CD14-positive monocyte (primary cell): ENCODE results near the gene RASGRP3. TPM values are rescaled to one million over a fixed set of nuclear protein-coding genes. Genes with fewer than 3 reads are reported as not detected.

ENCODE experiments used
- DNase-seq, 3 donors: peaks; one replicate each; pipeline ENCODE4 v3.0.0-alpha.2; 2011 to 2022
- H2AFZ ChIP-seq: 2 replicates; pipeline ENCODE4 v1.6.0; 2012; ENCODE audit warnings: mild to moderate bottlenecking, low read depth, low read length, inconsistent platforms; ENCODE audit not compliant: insufficient read depth, poor library complexity, severe bottlenecking
- H3K27ac ChIP-seq, 2 donors: 1 replicate in 1 of 2; 2 replicates in 1 of 2; pipeline ENCODE4 v1.5.1; 2012 to 2013; ENCODE audit warnings: low read length in 2 of 2, control low read depth in 1 of 2, inconsistent platforms in 1 of 2, low read depth in 1 of 2, mild to moderate bottlenecking in 1 of 2
- H3K27me3 ChIP-seq, 2 donors: one replicate each; pipeline versions ENCODE4 v1.6.0 to v1.6.1; 2011 to 2013; ENCODE audit warnings: low read length in 2 of 2; ENCODE audit not compliant: control insufficient read depth in 2 of 2, insufficient read depth in 2 of 2
- H3K36me3 ChIP-seq, 2 donors: replicated peaks in 1 of 2; 1 replicate in 1 of 2; 2 replicates in 1 of 2; pipeline versions ENCODE4 v1.5.1 to v1.6.1; 2012 to 2013; ENCODE audit warnings: low read length in 2 of 2, control low read depth in 1 of 2, inconsistent platforms in 1 of 2, mild to moderate bottlenecking in 1 of 2; ENCODE audit not compliant: insufficient read depth in 2 of 2, control insufficient read depth in 1 of 2
- H3K4me1 ChIP-seq, 2 donors: 1 replicate in 1 of 2; 2 replicates in 1 of 2; pipeline versions ENCODE4 v1.5.1 to v1.6.1; 2012 to 2013; ENCODE audit warnings: low read length in 2 of 2, control low read depth in 1 of 2, inconsistent platforms in 1 of 2, mild to moderate bottlenecking in 1 of 2, moderate library complexity in 1 of 2; ENCODE audit not compliant: insufficient read depth in 2 of 2, control insufficient read depth in 1 of 2
- H3K4me2 ChIP-seq: replicated peaks from 2 replicates; pipeline ENCODE3; 2012; ENCODE audit warnings: low read length, moderate library complexity, mild to moderate bottlenecking; ENCODE audit not compliant: poor library complexity, severe bottlenecking; ENCODE audit errors: extremely low read depth
- H3K4me3 ChIP-seq, 3 experiments: fragments of 200-600 bp in 1 of 3; sonication (generic) in 1 of 3; replicated peaks in 1 of 3; 1 replicate in 2 of 3; 2 replicates in 1 of 3; pipeline ENCODE4 v1.5.1; 2011 to 2013; ENCODE audit warnings: low read length in 3 of 3, mild to moderate bottlenecking in 3 of 3, control low read depth in 2 of 3, low read depth in 2 of 3, inconsistent platforms in 1 of 3, moderate library complexity in 1 of 3
- H3K79me2 ChIP-seq: 2 replicates; pipeline ENCODE4 v1.6.0; 2012; ENCODE audit warnings: mild to moderate bottlenecking, control low read depth, inconsistent platforms, low read length, moderate library complexity; ENCODE audit not compliant: insufficient read depth
- H3K9ac ChIP-seq: 2 replicates; pipeline ENCODE4 v1.6.0; 2017; ENCODE audit warnings: low read length, mild to moderate bottlenecking; ENCODE audit not compliant: insufficient read depth, poor library complexity, severe bottlenecking
- H3K9me3 ChIP-seq, 2 donors: replicated peaks in 1 of 2; 1 replicate in 1 of 2; 2 replicates in 1 of 2; pipeline versions ENCODE4 v1.5.1 to v1.6.1; 2012 to 2013; ENCODE audit warnings: low read length in 2 of 2, control low read depth in 1 of 2; ENCODE audit not compliant: control insufficient read depth in 1 of 2, insufficient read depth in 1 of 2
- H4K20me1 ChIP-seq: 2 replicates; pipeline ENCODE4 v1.6.0; 2012; ENCODE audit warnings: mild to moderate bottlenecking, low read length, control low read depth, moderate library complexity; ENCODE audit not compliant: insufficient read depth
- H3K27ac Mint-ChIP-seq, 7 donors: one replicate each; pipeline ENCODE4 v1.8.0; 2020; ENCODE audit warnings: mild to moderate bottlenecking in 7 of 7, mixed read lengths in 7 of 7, moderate library complexity in 6 of 7, inconsistent platforms in 2 of 7
- H3K27me3 Mint-ChIP-seq, 3 donors: one replicate each; pipeline ENCODE4 v1.8.0; 2021 to 2022; ENCODE audit warnings: low read depth in 3 of 3, mild to moderate bottlenecking in 3 of 3, mixed read lengths in 3 of 3, moderate library complexity in 3 of 3, inconsistent platforms in 1 of 3
- H3K36me3 Mint-ChIP-seq, 2 donors: one replicate each; pipeline ENCODE4 v1.8.0; 2020; ENCODE audit warnings: mixed read lengths in 2 of 2, inconsistent platforms in 1 of 2, mild to moderate bottlenecking in 1 of 2
- H3K4me1 Mint-ChIP-seq: one replicate; pipeline ENCODE4 v1.8.0; 2020; ENCODE audit warnings: mild to moderate bottlenecking, mixed read lengths
- H3K4me3 Mint-ChIP-seq, 2 donors: one replicate each; pipeline ENCODE4 v1.8.0; 2020; ENCODE audit warnings: mild to moderate bottlenecking in 2 of 2, mixed read lengths in 2 of 2, moderate library complexity in 1 of 2
- H3K9me3 Mint-ChIP-seq, 7 donors: one replicate each; pipeline ENCODE4 v1.8.0; 2020 to 2022; ENCODE audit warnings: mixed read lengths in 7 of 7, mild to moderate bottlenecking in 6 of 7, moderate library complexity in 6 of 7, inconsistent platforms in 2 of 7
- CTCF ChIP-seq: fragments of 200-600 bp; IDR thresholded peaks from one replicate; pipeline ENCODE4 v1.8.0; 2022; ENCODE audit warnings: antibody characterized with exemption, mild to moderate bottlenecking
- WGBS: methylation state at CpG from one replicate; pipeline ENCODE4 v1.1.5; 2013; ENCODE audit warnings: missing lambda C conversion rate; ENCODE audit not compliant: insufficient coverage; 5-methylcytosine and 5-hydroxymethylcytosine counted together
- intact Hi-C, 2 donors: fragments of 100-400 bp; cut with micrococcal nuclease; formaldehyde crosslinking; loops; one replicate each; pipeline versions ENCODE4 v1.15.0 to v1.15.1; 2023
- polyA plus RNA-seq, 3 donors: library from polyadenylated mRNA; depleted of rRNA in 1 of 3; unstranded in 2 of 3; stranded (reverse) in 1 of 3; fragments of 300-500 nt in 2 of 3; fragments of >200 nt in 1 of 3; fragmentation: Illumina TruSeq in 2 of 3; gene quantifications; 1 replicate in 2 of 3; 2 replicates in 1 of 3; pipeline ENCODE4 v1.2.3, GENCODE V29; 2012 to 2021

RASGRP3 gene
- polyA plus RNA-seq, 3 donors = 0.62 to 0.89 (median 0.84) TPM

- intact Hi-C loops = no loop called here
- no peak for TF ChIP-seq CTCF
- Histone ChIP-seq H2AFZ (no peak overlapping the region), H3K4me2 (no peak overlapping the region), H3K27me3 (no peaks in the 10 kb centered on the region), H3K9me3 (no peaks in the 10 kb centered on the region), H4K20me1 (no peaks in the 10 kb centered on the region), H3K27ac (no peak overlapping the region), H3K36me3 (no peaks in the 10 kb centered on the region), H3K4me3 (no peak overlapping the region), H3K4me1 (peaks cover 13 to 28% of the 10 kb centered on the region in 2 donors), H3K9ac (no peak overlapping the region), H3K79me2 (no peaks in the 10 kb centered on the region)
- no peak for DNase-seq
- H3K9me3 Mint-ChIP-seq = peaks cover 0 to 3% (median 0%) of the 10 kb centered on the region in 7 donors
- peak overlapping the region in 1 of 7 donors; percentile 69 for H3K27ac Mint-ChIP-seq
- H3K36me3 Mint-ChIP-seq = no peaks in the 10 kb centered on the region
- no peak overlapping the region for H3K4me3 Mint-ChIP-seq
- peaks cover 43% of the 10 kb centered on the region for H3K4me1 Mint-ChIP-seq
- peaks cover 0 to 1% (median 0%) of the 10 kb centered on the region in 3 donors for H3K27me3 Mint-ChIP-seq
- WGBS = no CpG with 5 or more reads among the region's 2 CpGs
Measured at GRCh38 chr2:33496150-33496549, 19.7 kb downstream of the RASGRP3 start.

GRCh38 chr2:33496726-33497125 is 20.3 kb downstream of the RASGRP3 start:
- Histone ChIP-seq H3K9ac (no peak overlapping the region), H3K4me1 (peaks cover 16 to 30% of the 10 kb centered on the region in 2 donors), H3K9me3 (no peaks in the 10 kb centered on the region), H3K79me2 (no peaks in the 10 kb centered on the region), H3K4me3 (no peak overlapping the region), H2AFZ (no peak overlapping the region), H4K20me1 (no peaks in the 10 kb centered on the region), H3K36me3 (no peaks in the 10 kb centered on the region), H3K4me2 (no peak overlapping the region), H3K27ac (no peak overlapping the region), H3K27me3 (no peaks in the 10 kb centered on the region)
- intact Hi-C loops = no loop called here
- Mint-ChIP-seq H3K9me3 (peaks cover 0 to 3% (median 0%) of the 10 kb centered on the region in 7 donors), H3K4me3 (no peak overlapping the region), H3K4me1 (peaks cover 45% of the 10 kb centered on the region), H3K36me3 (no peaks in the 10 kb centered on the region), H3K27ac (peak overlapping the region in 1 of 7 donors; percentile 69), H3K27me3 (peaks cover 0 to 1% (median 0%) of the 10 kb centered on the region in 3 donors)
- WGBS = no CpG with 5 or more reads among the region's 2 CpGs
- no peak for TF ChIP-seq CTCF
- DNase-seq = no peak
